HEK293T (cell line): Measurements from ENCODE around the gene HDAC10.

Source experiments
- BHLHE40 ChIP-seq: fragments of 450-650 bp; IDR thresholded peaks from 2 replicates; pipeline ENCODE4 v1.6.1; 2016; ENCODE audit warnings: mild to moderate bottlenecking, moderate library complexity, borderline replicate concordance
- CTBP1 ChIP-seq: fragments of 450-650 bp; IDR thresholded peaks from 2 replicates; pipeline ENCODE4 v1.6.1; 2016; ENCODE audit warnings: borderline replicate concordance
- FOXK2 ChIP-seq: fragments of 450-650 bp; IDR thresholded peaks from 2 replicates; pipeline ENCODE4 v1.6.1; 2016; ENCODE audit warnings: mild to moderate bottlenecking
- NFRKB ChIP-seq: fragments of 450-650 bp; IDR thresholded peaks from 2 replicates; pipeline ENCODE4 v1.6.1; 2016; ENCODE audit warnings: mild to moderate bottlenecking, moderate library complexity
- SP1 ChIP-seq: fragments of 450-650 bp; IDR thresholded peaks from 2 replicates; pipeline ENCODE4 v1.6.1; 2017
- SUZ12 ChIP-seq: fragments of 450-650 bp; IDR thresholded peaks from 2 replicates; pipeline ENCODE4 v1.6.1; 2016; ENCODE audit warnings: mild to moderate bottlenecking

GRCh38 chr22:50229370-50229769 lies 21.7 kb downstream of the HDAC10 start:
- TF ChIP-seq NFRKB (no peak), BHLHE40 (no peak), CTBP1 (no peak), FOXK2 (no peak), SP1 (no peak), SUZ12 (no peak)
